ENCODE data around the gene FHAD1.

FHAD1 gene

GRCh38 chr1:15316510-15316909 is 69.5 kb downstream of the FHAD1 start:
- no peak overlapping the region for H3K4me3 ChIP-seq (ENCODE audit: low read depth, low read length)
- no peak for DNase-seq (ENCODE audit: low read depth)
- no peak for TF ChIP-seq CTCF (IDR thresholded peaks at IDR 0.05; ENCODE audit: control insufficient read depth, extremely low read depth, insufficient read depth)

GRCh38 chr1:15320267-15320666 is 73.2 kb downstream of the FHAD1 start:
- H3K4me3 ChIP-seq (ENCODE audit: low read depth, low read length) = no peak overlapping the region
- TF ChIP-seq CTCF (IDR thresholded peaks at IDR 0.05; ENCODE audit: control insufficient read depth, extremely low read depth, insufficient read depth) = no peak
- no peak for DNase-seq (ENCODE audit: low read depth)

GRCh38 chr1:15321601-15322000 is 74.6 kb downstream of the FHAD1 start:
- DNase-seq (ENCODE audit: low read depth) = no peak
- no peak for TF ChIP-seq CTCF (IDR thresholded peaks at IDR 0.05; ENCODE audit: control insufficient read depth, extremely low read depth, insufficient read depth)
- no peak overlapping the region for H3K4me3 ChIP-seq (ENCODE audit: low read depth, low read length)

- peak overlapping the region; percentile 48 for H3K4me3 ChIP-seq (ENCODE audit: low read depth, low read length)
- peak; percentile 73 for DNase-seq (ENCODE audit: low read depth)
- no peak for TF ChIP-seq CTCF (IDR thresholded peaks at IDR 0.05; ENCODE audit: control insufficient read depth, extremely low read depth, insufficient read depth)
Measured at GRCh38 chr1:15322648-15323350, 75.8 kb downstream of the FHAD1 start.

GRCh38 chr1:15323351-15323988 is 76.4 kb downstream of the FHAD1 start:
- peak; percentile 74 for TF ChIP-seq CTCF (IDR thresholded peaks at IDR 0.05; ENCODE audit: control insufficient read depth, extremely low read depth, insufficient read depth)
- DNase-seq (ENCODE audit: low read depth) = no peak
- peak overlapping the region; percentile 48 for H3K4me3 ChIP-seq (ENCODE audit: low read depth, low read length)

- no peak overlapping the region for H3K4me3 ChIP-seq (ENCODE audit: low read depth, low read length)
- DNase-seq (ENCODE audit: low read depth) = no peak
- TF ChIP-seq CTCF (IDR thresholded peaks at IDR 0.05; ENCODE audit: control insufficient read depth, extremely low read depth, insufficient read depth) = no peak
Measured at GRCh38 chr1:15323989-15324868, 77.2 kb downstream of the FHAD1 start.
